Heart left ventricle (tissue), 16 donors: ENCODE results near the gene STAG1. TPM values are rescaled to one million over a fixed set of nuclear protein-coding genes. Genes with fewer than 3 reads are reported as not detected.
"Not testable (repeated sequence)": the region's sequence is repeated elsewhere in the genome, so short reads cannot be mapped to it uniquely, and the experiment has no call there.

ENCODE experiments used
- ATAC-seq, 4 donors: fragments of 200-7000 bp; cut with Tn5 transposase; one replicate each; pipeline ENCODE4 v1.9.1; 2020 to 2022; ENCODE audit warnings: moderate library complexity in 4 of 4, mild to moderate bottlenecking in 3 of 4, moderate number of reproducible peaks in 1 of 4
- DNase-seq, 5 donors: peaks; one replicate each; pipeline ENCODE4 v3.0.0-alpha.2; 2020
- H3K27ac ChIP-seq, 12 donors: fragments of 200-600 bp; sonication (generic) in 4 of 12; one replicate each; pipeline versions ENCODE4 v1.5.0 to v1.8.0; 2016 to 2022; ENCODE audit warnings: mild to moderate bottlenecking in 2 of 12
- H3K27me3 ChIP-seq, 9 donors: fragments of 200-600 bp; sonication (generic) in 2 of 9; one replicate each; pipeline versions ENCODE4 v1.5.1 to v1.8.0; 2016 to 2022; ENCODE audit warnings: mild to moderate bottlenecking in 3 of 9
- H3K36me3 ChIP-seq, 9 donors: fragments of 200-600 bp; sonication (generic) in 2 of 9; one replicate each; pipeline versions ENCODE4 v1.5.0 to v1.8.0; 2018 to 2022; ENCODE audit warnings: mild to moderate bottlenecking in 2 of 9
- H3K4me1 ChIP-seq, 12 donors: fragments of 200-600 bp; sonication (generic) in 4 of 12; one replicate each; pipeline versions ENCODE4 v1.5.0 to v1.8.0; 2016 to 2022; ENCODE audit warnings: mild to moderate bottlenecking in 3 of 12
- H3K4me3 ChIP-seq, 12 donors: fragments of 200-600 bp; sonication (generic) in 4 of 12; one replicate each; pipeline versions ENCODE4 v1.5.0 to v1.8.0; 2017 to 2022; ENCODE audit warnings: mild to moderate bottlenecking in 9 of 12, moderate library complexity in 4 of 12
- H3K9me3 ChIP-seq, 12 donors: fragments of 200-600 bp; sonication (generic) in 4 of 12; one replicate each; pipeline versions ENCODE4 v1.5.0 to v1.8.0; 2016 to 2022; ENCODE audit warnings: mild to moderate bottlenecking in 1 of 12
- POLR2A ChIP-seq, 2 donors: fragments of 450-650 bp; IDR thresholded peaks; one replicate each; pipeline ENCODE4 v1.6.1; 2017; ENCODE audit warnings: antibody characterized with exemption in 2 of 2, mild to moderate bottlenecking in 2 of 2, moderate library complexity in 2 of 2
- WGBS, 4 donors: extraction: QIAGEN DNeasy Blood & Tissue Kit in 2 of 4; methylation state at CpG; one replicate each; pipeline versions ENCODE4 v1.1.5 to v1.1.7; 2013 to 2018; 5-methylcytosine and 5-hydroxymethylcytosine counted together
- intact Hi-C, 10 donors: fragments of 100-400 bp; cut with DNase I; formaldehyde crosslinking; loops; one replicate each; pipeline versions ENCODE4 v1.11.1 to v1.14.2; 2022
- polyA plus RNA-seq, 2 donors: library from polyadenylated mRNA; stranded (reverse); fragments of 200-250 nt; gene quantifications; one replicate each; pipeline ENCODE4 v1.2.3, GENCODE V29; 2013
- total RNA-seq, 9 donors: library from RNA; depleted of rRNA in 2 of 9; stranded (reverse); fragments of >200 nt in 2 of 9; fragmentation: NEBNext Ultra II Directional in 3 of 9; extraction: Animal tissue kit (Norgen Biotek cat#: 25700) in 3 of 9; gene quantifications; one replicate each; pipeline versions ENCODE4 v1.1.0 to v1.2.4, GENCODE V29; 2016 to 2023
- TF ChIP-seq, protein P1 (sequence below), 12 donors: fragments of 200-600 bp; sonication (generic) in 4 of 12; IDR thresholded peaks; one replicate each; pipeline versions ENCODE4 v1.5.0 to v1.8.0; 2018 to 2022; ENCODE audit warnings: antibody characterized with exemption in 12 of 12, mild to moderate bottlenecking in 5 of 12
- donor health status: ischemic (EF 13 %, LVEDD 7.1; RV severe dilation, severe dysfunction).
- donor health status: healthy with polysubstance abuse.
- donor health status: DM: no; HTN: yes; CAD: no.
- donor health status: DM: no; HTN: no; CAD: no.
- donor health status: ischemic (EF 25% LVEDD 6.9; RV normal size, moderate dysfunction).
- donor health status: ischemic (EF 25% LVEDD 5.7; RV mildly dilated, moderate dysfunction).
- donor health status: healthy.
- donor health status: DM: yes; HTN: yes; CAD: no.
- donor health status: ischemic (EF 35%, LVEDD 5.7; RV mildly dilated, moderate dysfunction).
- donor health status: nonischemic (EF 11% LVEDD 7.7; RV severe dilation, severe dysfunction).
- donor health status: DM: yes; HTN: yes; CAD: no.
- donor health status: PGD.
- donor health status: ischemic (EF 29% LVEDD 5.4; RV normal size, mild dysfunction).
- donor health status: nonischemic (EF 23%, LVEDD 6.1; RV moderate dilation, normal function).

The STAG1 gene
- total and polyA plus RNA-seq, 11 donors: 7.2 to 23.4 (median 19.8) TPM

- 96 to 100% (median 98%) methylated on average over 1 of the region's 1 CpG for WGBS, 4 donors
- ATAC-seq (no peak), DNase-seq (no peak)
- Histone ChIP-seq H3K4me3 (no peak overlapping the region), H3K36me3 (no peaks in the 10 kb centered on the region), H3K27me3 (no peaks in the 10 kb centered on the region), H3K27ac (no peak overlapping the region), H3K4me1 (no peaks in the 10 kb centered on the region), H3K9me3 (peaks cover 0 to 47% (median 9%) of the 10 kb centered on the region in 12 donors)
- TF ChIP-seq, protein P1, sequence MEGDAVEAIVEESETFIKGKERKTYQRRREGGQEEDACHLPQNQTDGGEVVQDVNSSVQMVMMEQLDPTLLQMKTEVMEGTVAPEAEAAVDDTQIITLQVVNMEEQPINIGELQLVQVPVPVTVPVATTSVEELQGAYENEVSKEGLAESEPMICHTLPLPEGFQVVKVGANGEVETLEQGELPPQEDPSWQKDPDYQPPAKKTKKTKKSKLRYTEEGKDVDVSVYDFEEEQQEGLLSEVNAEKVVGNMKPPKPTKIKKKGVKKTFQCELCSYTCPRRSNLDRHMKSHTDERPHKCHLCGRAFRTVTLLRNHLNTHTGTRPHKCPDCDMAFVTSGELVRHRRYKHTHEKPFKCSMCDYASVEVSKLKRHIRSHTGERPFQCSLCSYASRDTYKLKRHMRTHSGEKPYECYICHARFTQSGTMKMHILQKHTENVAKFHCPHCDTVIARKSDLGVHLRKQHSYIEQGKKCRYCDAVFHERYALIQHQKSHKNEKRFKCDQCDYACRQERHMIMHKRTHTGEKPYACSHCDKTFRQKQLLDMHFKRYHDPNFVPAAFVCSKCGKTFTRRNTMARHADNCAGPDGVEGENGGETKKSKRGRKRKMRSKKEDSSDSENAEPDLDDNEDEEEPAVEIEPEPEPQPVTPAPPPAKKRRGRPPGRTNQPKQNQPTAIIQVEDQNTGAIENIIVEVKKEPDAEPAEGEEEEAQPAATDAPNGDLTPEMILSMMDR (IDR thresholded peaks at IDR 0.05): no peak
- TF ChIP-seq POLR2A (IDR thresholded peaks at IDR 0.05): no peak
- intact Hi-C loops: no loop called here
Observed at GRCh38 chr3:136532766-136533165, 219.4 kb downstream of the STAG1 start.

- Histone ChIP-seq H3K36me3 (peaks cover 0 to 16% (median 0%) of the 10 kb centered on the region in 9 donors), H3K4me3 (no peak overlapping the region), H3K9me3 (peaks cover 0 to 5% (median 0%) of the 10 kb centered on the region in 12 donors), H3K27me3 (no peaks in the 10 kb centered on the region), H3K4me1 (peaks cover 0 to 10% (median 0%) of the 10 kb centered on the region in 12 donors), H3K27ac (no peak overlapping the region)
- no peak for ATAC-seq
- WGBS, 4 donors: 85 to 91% (median 88%) methylated on average over 2 of the region's 2 CpGs
- intact Hi-C loops: no loop called here
- DNase-seq: no peak
- TF ChIP-seq, protein P1 (IDR thresholded peaks at IDR 0.05): no peak
- TF ChIP-seq POLR2A (IDR thresholded peaks at IDR 0.05): no peak
Observed at GRCh38 chr3:136518102-136518501, 234.1 kb downstream of the STAG1 start.

DNA sequence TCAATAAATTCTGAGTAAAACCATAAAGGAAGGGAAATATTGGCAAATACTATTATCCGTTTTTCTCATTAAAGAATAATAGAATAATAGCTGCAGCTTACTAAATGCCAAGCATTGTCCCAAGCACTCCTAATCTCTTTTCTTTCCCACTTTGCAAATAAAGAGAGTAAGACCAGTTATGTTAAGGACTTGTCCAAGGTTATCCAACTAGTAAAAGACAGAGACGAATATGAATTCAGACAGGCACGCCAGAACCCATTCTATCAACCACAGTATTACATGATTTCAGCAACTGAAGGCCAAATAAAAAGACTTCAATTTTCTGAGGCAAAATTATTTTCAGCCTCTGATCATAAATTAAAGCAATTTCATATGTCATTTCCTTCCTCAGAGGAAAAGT, 235.5 kb downstream of the STAG1 start:
- intact Hi-C loops: no loop called here
- DNase-seq: no peak

DNA sequence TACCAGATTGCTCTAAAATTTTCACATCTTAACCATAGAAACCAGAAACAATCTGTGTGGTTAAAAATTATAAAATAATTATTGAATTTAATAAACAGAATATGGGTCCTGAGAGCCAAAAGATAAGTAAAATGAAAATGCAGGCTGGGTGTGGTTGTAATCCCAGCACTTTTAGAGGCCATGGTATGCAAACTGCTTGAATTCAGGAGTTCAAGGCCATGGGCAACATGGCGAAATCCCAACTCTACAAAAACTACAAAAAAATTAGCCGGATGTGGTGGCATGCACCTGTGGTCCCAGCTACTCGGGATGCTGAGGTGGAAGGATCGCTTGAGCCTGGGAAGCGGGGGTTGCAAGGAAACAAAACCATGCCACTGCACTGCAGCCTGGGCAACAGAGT, 236.1 kb downstream of the STAG1 start:
- ATAC-seq: no peak
- no peak for TF ChIP-seq POLR2A (IDR thresholded peaks at IDR 0.05)
- TF ChIP-seq, protein P1 (IDR thresholded peaks at IDR 0.05): no peak
- no peak for DNase-seq
- intact Hi-C loops: no loop called here
- Histone ChIP-seq H3K27me3 (no peaks in the 10 kb centered on the region), H3K27ac (no peak overlapping the region), H3K4me1 (peaks cover 0 to 17% (median 0%) of the 10 kb centered on the region in 12 donors), H3K36me3 (peaks cover 0 to 13% (median 0%) of the 10 kb centered on the region in 9 donors), H3K4me3 (no peak overlapping the region), H3K9me3 (peaks cover 0 to 5% (median 0%) of the 10 kb centered on the region in 12 donors)
- 92 to 98% (median 95%) methylated on average over 5 of the region's 5 CpGs for WGBS, 4 donors

More for the DNA sequence above, 235.5 kb downstream of the STAG1 start:
- Histone ChIP-seq H3K36me3 (peaks cover 0 to 16% (median 0%) of the 10 kb centered on the region in 9 donors), H3K4me3 (no peak overlapping the region), H3K9me3 (peaks cover 0 to 5% (median 0%) of the 10 kb centered on the region in 12 donors), H3K27me3 (no peaks in the 10 kb centered on the region), H3K4me1 (peaks cover 0 to 17% (median 0%) of the 10 kb centered on the region in 12 donors), H3K27ac (no peak overlapping the region)
- 67 to 73% (median 71%) methylated on average over 3 of the region's 3 CpGs for WGBS, 4 donors
- TF ChIP-seq POLR2A (IDR thresholded peaks at IDR 0.05): no peak
- TF ChIP-seq, protein P1 (IDR thresholded peaks at IDR 0.05): no peak
- ATAC-seq: no peak

GRCh38 chr3:136514533-136514932, 237.6 kb downstream of the STAG1 start:
- Histone ChIP-seq H3K4me1 (peaks cover 0 to 17% (median 0%) of the 10 kb centered on the region in 12 donors), H3K36me3 (peaks cover 0 to 18% (median 2%) of the 10 kb centered on the region in 9 donors)
- 96 to 97% (median 97%) methylated on average over 7 of the region's 7 CpGs for WGBS, 4 donors
- H3K9me3 ChIP-seq, intact Hi-C loops, H3K27me3 ChIP-seq, H3K27ac ChIP-seq, DNase-seq, H3K4me3 ChIP-seq, ATAC-seq: not testable (repeated sequence)
